NT2/D1 (cell line): ENCODE data around the gene HM13.
"Not testable (repeated sequence)": the region's sequence is repeated elsewhere in the genome, so short reads cannot be mapped to it uniquely, and the experiment has no call there.

Source experiments
- DNase-seq: peaks from one replicate; pipeline ENCODE4 v3.0.0-alpha.2; 2011; ENCODE audit warnings: low read depth, low spot score
- H3K27me3 ChIP-seq: 2 replicates; pipeline ENCODE4 v1.6.0; 2011; ENCODE audit warnings: mild to moderate bottlenecking; ENCODE audit not compliant: insufficient read length, insufficient read depth
- H3K36me3 ChIP-seq: 2 replicates; pipeline ENCODE4 v1.6.1; 2011; ENCODE audit warnings: mild to moderate bottlenecking, low read length, mixed read lengths; ENCODE audit not compliant: insufficient read depth, insufficient read length
- H3K4me1 ChIP-seq: 2 replicates; pipeline ENCODE4 v1.5.1; 2011; ENCODE audit not compliant: insufficient read depth, insufficient read length
- H3K4me3 ChIP-seq: 2 replicates; pipeline ENCODE4 v1.5.1; 2011; ENCODE audit warnings: low read depth; ENCODE audit not compliant: insufficient read length
- H3K9ac ChIP-seq: 2 replicates; pipeline ENCODE4 v1.6.0; 2011; ENCODE audit warnings: low read depth; ENCODE audit not compliant: insufficient read length
- H3K9me3 ChIP-seq: 2 replicates; pipeline ENCODE4 v1.5.1; 2011; ENCODE audit warnings: mild to moderate bottlenecking, low read length; ENCODE audit not compliant: insufficient read depth
- SUZ12 ChIP-seq: IDR thresholded peaks from 2 replicates; pipeline ENCODE4 v1.6.1; 2011; ENCODE audit not compliant: insufficient read length, insufficient read depth; ENCODE audit errors: extremely low read depth
- YY1 ChIP-seq: IDR thresholded peaks from 2 replicates; pipeline ENCODE4 v1.6.1; 2011; ENCODE audit not compliant: insufficient read length, insufficient read depth
- ZNF274 ChIP-seq: IDR thresholded peaks from 2 replicates; pipeline ENCODE4 v1.6.1; 2011; ENCODE audit warnings: mild to moderate bottlenecking, low read depth, low read length

Gene HM13

DNA sequence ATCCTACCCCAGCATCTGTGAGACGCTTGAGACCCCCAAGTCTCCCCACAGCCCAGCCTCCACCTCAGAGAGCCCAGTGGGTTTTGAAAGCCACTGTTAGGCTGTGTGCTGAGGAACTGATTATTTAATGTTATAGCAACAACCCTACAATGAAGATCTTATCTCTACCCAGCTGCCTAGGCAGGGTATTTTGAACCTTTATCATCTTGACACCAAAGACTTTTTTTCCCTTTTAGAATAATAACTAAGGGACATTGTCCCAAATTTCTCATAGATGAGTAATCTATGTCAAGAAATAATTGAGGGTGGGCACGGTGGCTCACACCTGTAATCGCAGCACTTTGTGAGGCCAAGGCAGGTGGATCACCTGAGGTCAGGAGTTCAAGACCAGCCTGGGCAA is 26.2 kb downstream of the HM13 start:
- H3K27me3 ChIP-seq, result no peaks in the 10 kb centered on the region
- H3K4me1 ChIP-seq, result peaks cover 5% of the 10 kb centered on the region
- no peak overlapping the region for H3K9ac ChIP-seq
- H3K9me3 ChIP-seq, result no peaks in the 10 kb centered on the region
- no peak for DNase-seq
- TF ChIP-seq ZNF274 (no peak), YY1 (no peak), SUZ12 (no peak)
- peaks cover 82% of the 10 kb centered on the region for H3K36me3 ChIP-seq
- H3K4me3 ChIP-seq, result no peak overlapping the region

DNA sequence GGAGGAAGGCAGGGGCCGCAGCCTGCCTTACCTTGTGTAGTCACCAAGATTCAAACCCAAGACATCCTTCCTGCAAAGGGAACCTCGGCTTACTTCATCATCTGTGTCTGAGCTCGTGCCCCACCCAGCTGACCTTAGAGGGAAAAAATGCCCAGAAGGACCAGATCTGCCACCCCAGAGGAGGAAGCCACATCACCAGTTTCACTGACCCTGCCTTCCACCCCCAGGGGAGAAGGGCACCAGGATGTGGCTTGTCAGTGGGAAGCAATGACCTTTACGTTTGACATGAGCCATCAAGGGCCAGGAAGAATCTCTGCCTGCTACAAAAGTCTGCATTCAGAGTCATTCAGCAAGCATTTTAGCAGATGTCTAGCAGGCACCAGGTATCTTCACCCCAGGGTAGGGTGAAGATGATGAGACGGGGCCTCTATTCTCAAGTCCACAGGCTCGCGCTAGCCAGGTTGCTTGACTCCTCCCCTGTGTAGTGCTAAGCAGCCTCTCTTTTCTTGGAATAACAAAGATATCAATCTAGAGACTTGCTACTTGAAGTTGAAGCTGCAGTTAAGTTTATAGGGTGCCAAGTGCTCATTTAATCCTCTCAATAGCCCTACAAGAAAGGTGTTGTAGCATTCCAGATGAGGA is 28.1 kb downstream of the HM13 start:
- Histone ChIP-seq H3K9ac (no peak overlapping the region), H3K36me3 (peaks cover 76% of the 10 kb centered on the region), H3K4me1 (peaks cover 5% of the 10 kb centered on the region), H3K4me3 (no peak overlapping the region), H3K27me3 (no peaks in the 10 kb centered on the region), H3K9me3 (no peaks in the 10 kb centered on the region)
- TF ChIP-seq YY1 (no peak), SUZ12 (no peak), ZNF274 (no peak)
- DNase-seq, result no peak

DNA sequence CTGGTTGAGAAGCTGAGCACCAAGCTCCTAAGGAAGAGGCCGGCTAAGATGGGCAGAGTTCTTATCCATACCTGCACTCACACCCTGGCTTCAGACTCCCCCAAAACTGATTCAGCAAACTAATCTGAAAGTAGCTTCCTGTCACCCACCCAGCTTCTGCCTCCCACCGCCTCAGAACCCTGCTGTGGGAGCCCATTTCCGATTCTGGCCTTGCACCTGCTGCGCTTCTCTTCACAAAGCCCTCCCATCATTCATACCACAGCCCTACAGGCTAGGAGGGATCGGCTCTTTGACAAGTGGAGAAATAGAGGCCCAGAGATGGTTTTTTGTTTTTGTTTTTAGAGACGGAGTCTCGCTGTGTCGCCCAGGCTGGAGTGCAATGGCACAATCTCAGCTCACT is 28.7 kb downstream of the HM13 start:
- Histone ChIP-seq H3K9me3 (no peaks in the 10 kb centered on the region), H3K4me1 (peaks cover 5% of the 10 kb centered on the region), H3K4me3 (no peak overlapping the region), H3K9ac (no peak overlapping the region), H3K36me3 (peaks cover 76% of the 10 kb centered on the region), H3K27me3 (no peaks in the 10 kb centered on the region)
- no peak for TF ChIP-seq YY1
- TF ChIP-seq SUZ12, result no peak
- TF ChIP-seq ZNF274, result no peak
- no peak for DNase-seq

DNA sequence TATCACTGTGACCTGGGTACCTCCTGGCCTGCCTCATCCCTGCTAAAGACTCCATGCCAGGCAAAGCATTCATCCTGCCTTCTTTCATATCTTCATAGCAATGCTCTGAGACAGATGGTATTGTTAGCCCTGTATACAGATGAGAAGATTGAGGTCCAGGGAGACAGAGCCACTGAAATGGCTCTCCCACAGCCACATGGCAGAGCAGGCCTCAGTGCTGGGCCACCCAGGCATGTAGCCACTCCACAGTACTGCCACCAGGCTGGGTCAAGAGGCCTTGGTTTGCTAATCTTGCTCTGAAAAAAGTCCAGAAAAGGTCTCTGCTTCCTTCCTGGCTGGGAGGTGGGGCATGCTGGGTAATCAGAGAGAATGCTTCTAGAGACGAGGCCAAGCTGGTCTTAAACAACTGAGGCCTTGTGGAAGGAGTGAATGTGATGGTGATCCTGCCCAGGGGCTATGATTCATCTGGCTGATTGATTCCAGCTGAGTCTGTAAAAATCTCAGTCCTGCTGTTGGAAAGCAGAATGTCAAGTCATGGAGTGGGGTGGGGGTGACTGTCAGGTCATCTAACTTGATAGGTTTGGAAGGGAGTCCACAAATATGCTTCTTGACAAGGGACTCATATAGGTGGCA is 29.8 kb downstream of the HM13 start:
- Histone ChIP-seq H3K9ac (no peak overlapping the region), H3K9me3 (no peaks in the 10 kb centered on the region), H3K4me3 (no peak overlapping the region), H3K4me1 (peaks cover 5% of the 10 kb centered on the region), H3K36me3 (peaks cover 76% of the 10 kb centered on the region), H3K27me3 (no peaks in the 10 kb centered on the region)
- DNase-seq, result no peak
- no peak for TF ChIP-seq YY1
- no peak for TF ChIP-seq ZNF274
- TF ChIP-seq SUZ12, result no peak

DNA sequence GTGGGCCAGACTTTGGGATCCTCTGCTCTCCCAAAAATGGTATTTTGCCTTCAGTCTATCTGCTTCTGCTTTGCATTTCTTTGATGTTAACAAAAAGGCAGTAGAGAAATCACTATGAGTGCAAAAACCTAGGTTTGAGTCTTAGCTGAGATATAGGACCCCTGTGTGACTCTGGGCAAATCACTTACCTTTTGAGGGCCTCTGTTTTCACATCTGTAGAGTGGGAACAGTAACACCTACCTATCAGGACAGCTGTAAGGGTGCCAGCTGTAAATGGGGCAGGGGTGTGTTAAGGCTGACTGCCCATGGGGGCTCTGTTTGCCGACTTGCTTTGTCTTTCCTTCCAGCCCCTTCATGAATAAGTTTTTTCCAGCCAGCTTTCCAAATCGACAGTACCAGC is 30.4 kb downstream of the HM13 start:
- peaks cover 77% of the 10 kb centered on the region for H3K36me3 ChIP-seq
- TF ChIP-seq ZNF274 (no peak), SUZ12 (no peak), YY1 (no peak)

DNA sequence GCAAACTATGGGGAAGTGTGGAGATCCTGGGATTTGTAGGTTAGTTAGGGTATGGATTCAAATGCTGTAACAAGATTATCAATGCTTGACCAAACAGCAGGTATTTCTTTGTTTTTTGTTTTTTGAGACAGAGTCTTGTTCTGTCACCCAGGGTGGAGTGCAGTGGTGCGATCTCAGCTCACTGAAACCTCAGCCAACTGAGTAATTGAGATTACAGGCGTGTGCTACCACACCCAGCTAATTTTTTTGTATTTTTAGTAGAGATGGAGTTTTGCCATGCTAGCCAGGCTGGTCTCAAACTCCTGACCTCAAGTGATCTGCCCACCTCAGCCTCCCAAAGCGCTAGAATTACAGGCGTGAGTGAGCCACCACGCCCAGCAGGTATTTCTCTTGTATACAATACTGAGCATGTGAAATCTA is 31.4 kb downstream of the HM13 start:
- H3K4me3 ChIP-seq, DNase-seq, H3K4me1 ChIP-seq, H3K9me3 ChIP-seq, H3K27me3 ChIP-seq, H3K9ac ChIP-seq: not testable (repeated sequence)
- peaks cover 78% of the 10 kb centered on the region for H3K36me3 ChIP-seq

More for the DNA sequence above, 30.4 kb downstream of the HM13 start:
- Histone ChIP-seq H3K27me3 (no peaks in the 10 kb centered on the region), H3K4me1 (peaks cover 5% of the 10 kb centered on the region), H3K9me3 (no peaks in the 10 kb centered on the region), H3K9ac (no peak overlapping the region), H3K4me3 (no peak overlapping the region)
- DNase-seq, result no peak

DNA sequence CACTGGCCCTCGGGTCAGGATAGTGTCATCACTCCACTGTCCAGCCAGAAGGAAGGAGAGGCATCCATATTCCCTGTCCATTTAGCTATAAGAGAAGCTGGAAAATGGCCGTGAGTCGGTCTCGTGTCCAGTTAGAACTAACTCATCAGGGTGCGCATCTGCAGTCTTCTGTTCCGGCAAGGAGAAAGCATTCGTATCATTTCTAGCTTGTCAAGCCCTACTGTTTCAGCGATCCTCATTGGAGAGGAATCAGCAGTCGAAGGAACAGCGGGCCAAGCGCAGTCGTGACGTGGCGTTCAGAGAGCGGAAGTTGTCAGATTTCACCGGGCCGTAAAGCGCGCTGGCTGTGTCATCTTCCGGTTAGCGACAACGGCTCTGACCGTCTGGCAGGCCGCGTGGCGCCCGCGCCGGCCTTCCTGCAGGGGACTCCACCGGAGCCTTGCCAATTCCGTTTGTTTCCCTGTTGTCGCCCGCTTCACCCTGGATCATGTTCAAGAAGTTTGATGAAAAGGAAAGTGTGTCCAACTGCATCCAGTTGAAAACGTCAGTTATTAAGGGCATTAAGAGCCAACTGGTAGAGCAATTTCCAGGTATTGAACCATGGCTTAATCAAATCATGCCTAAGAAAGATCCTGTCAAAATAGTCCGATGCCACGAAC is 32.9 kb downstream of the HM13 start:
- no peak for TF ChIP-seq ZNF274
- no peak overlapping the region for H3K4me3 ChIP-seq
- no peaks in the 10 kb centered on the region for H3K9me3 ChIP-seq
- no peaks in the 10 kb centered on the region for H3K27me3 ChIP-seq
- no peak overlapping the region for H3K9ac ChIP-seq
- H3K36me3 ChIP-seq, result peaks cover 80% of the 10 kb centered on the region
- H3K4me1 ChIP-seq, result peaks cover 3% of the 10 kb centered on the region
- no peak for DNase-seq
